ENCODE results near the gene ZNF70.

Gene ZNF70

DNA sequence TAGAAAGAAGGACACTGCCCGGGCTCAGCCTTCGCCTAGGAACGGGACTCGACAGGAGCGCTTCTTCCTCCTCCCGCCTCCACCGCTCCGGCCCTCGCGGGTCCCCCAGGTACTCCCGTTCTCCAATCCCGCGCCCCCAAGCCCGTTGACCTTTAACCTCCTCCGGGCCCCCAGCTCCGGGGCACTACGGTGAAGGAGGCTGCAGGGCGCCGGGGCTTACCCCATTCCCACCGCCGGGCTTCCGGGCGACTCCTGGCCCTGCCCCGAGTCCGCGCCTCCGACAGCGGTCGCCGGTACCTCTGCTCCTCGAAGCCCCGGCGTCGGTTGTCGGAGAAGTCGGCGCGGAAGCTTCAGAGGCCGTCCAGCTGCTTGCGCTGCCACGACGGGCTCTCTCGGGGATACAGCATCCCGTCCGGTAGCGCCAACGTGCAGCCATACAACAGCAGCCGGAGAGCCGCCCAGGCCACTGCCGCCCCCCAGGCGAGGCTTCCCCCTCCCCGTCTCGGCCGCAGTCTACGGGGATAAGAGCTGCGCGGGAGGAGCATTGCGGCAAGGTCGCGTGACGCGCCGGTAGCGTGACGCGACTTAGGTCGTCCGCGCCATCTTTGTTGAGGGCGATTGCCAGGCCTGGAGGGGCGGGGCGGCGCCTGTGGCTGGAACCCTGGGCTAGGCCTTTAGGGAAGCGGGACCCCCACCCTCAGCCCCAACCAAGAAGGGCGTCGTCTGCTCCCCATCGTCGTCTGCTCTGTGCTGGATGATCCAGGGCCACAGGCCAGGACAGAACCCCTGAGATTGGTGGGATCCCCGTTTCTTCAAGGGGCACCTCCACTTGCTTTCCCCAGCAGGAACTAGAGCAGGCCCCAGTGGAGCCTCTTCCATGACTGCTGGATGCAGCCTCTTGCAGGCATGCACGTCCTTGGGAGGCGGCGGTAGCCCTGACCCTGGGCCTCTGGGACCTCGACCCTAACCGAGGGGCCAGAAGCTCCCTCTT, 33.8 kb downstream of the ZNF70 start:
- peak; percentile 81 for DNase-seq (ENCODE audit: low read depth)

DNA sequence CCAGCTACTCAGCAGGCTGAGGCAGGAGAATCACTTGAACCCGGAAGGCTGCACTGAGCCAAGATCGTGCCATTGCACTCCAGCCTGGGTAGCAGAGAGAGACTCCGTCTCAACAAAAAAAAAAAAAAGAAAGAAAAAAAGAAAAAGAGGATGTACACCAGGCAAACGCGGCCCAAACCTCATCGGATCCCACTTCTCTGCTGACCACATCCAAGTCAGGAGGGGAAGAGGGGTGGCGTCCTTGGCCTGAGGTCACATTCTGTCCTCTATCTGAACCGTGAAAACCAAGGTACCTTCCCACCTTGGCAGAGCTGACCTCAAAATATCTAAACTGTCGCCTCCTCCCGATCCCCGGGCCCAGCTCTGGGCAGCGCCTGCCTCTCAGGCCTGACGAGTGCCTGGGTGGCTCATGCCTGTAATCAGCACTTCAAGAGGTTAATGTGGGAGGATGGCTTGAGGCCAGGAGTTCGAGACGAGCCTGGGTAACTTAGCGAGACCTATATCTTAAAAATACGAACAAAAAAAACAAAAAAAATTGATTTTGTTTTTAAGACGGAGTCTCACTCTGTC, 35.0 kb downstream of the ZNF70 start:
- no peak for DNase-seq (ENCODE audit: low read depth)

DNA sequence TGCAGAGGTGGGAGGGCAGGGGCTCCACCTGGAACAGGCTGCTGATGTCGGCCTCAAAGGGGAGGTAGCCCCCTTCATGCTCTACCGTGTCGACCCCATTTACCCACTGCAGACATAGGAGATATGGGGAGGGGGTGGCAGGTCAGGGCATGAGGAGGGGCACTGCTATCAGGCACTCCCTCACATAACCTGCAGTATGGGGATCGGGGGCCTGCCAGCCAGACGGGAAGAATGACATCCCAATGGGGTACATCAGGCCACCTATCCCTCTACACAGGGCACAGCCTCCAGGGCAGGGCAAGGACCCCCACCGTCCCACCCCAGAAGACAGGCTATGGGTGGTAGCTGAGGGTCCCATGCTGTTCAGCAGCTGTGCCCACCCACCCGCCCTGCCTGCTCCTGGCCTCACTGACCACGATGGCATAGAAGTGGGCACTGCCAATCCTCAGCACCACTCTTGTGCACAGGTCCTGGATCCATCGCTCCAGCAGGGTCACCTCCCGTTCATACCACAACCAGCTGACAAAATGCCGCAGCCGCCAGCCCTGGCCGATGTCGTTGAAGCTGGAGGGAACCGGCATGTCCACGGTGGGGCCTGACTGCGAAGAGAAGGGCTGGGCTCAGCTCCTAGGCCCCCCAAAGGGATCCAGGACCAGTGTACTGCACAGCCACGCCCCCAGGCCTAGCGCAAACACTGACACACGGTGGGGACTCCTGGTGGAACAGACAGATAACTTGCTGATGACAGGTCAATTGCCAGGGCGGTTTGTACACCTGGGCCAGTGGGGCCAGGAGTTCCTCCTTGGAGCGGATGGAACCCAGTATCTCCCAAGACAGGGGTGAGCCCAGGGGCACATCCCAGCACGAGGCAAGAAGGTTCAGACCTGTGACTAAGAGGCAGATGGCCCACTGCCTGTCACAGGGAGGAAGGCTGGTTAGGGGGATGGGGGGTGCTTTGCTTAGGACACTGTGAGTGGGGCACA, 36.0 kb downstream of the ZNF70 start:
- no peak for DNase-seq (ENCODE audit: low read depth)

DNA sequence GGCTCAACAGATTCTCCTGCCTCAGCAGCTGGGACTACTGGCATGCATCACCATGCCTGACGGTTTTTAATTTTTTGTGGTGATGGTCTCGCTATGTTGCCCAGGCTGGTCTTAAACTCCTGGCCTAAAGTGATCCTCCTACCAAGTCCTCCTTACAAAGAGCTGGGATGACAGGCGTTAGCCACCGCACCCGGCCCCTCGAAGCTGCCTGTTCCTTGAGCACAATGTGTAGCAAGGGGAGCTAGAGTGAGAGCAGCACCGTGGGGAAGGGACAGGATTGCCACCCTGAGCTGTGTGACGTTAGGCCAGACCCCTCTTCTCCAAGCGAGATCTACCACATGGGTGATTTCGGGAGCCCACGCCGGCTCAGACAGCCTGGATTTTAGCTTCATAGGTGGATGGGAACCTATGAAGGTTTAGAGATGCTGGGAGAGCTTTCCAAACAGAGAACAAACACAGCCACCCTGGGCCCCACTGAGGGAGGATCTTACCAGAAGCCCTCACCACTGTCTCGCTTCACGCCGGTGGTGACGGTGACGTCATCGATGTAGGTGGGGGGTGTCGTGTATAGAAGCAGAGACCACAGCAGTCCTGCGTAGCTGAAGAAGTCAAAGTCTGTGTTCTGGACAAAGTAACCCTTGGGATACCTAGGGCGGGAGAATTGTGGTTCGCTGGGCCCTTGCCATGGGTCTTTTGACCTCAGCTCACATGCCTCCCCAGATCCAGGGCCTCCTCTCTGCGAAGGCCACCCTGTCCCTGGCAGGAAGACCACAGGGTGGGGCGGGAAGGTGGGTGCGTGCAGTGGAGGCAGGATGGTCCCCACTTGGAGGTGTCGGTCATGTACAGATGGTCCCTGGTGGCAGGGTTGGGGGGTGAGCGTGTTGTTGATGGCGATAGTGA, 37.0 kb downstream of the ZNF70 start:
- no peak for DNase-seq (ENCODE audit: low read depth)

DNA sequence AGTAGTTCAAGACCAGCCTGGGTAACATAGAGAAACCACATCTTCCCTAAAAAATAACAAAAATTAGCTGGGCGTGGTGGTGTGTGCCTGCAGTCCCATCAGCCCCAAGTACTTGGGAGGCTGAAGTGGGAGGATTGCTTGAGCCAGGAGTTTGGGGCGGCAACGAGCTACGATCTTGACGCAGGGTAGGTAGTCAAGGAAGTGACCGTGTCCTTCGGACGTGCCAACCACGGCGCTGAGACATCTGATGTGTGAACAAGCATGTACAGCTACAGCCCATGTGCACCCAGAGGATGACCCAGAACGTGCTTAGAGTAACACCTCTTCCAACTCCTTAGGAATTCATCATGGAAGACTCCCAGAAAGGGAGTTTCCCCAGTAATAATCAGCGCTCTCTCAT, 38.7 kb downstream of the ZNF70 start:
- no peak for DNase-seq (ENCODE audit: low read depth)

DNA sequence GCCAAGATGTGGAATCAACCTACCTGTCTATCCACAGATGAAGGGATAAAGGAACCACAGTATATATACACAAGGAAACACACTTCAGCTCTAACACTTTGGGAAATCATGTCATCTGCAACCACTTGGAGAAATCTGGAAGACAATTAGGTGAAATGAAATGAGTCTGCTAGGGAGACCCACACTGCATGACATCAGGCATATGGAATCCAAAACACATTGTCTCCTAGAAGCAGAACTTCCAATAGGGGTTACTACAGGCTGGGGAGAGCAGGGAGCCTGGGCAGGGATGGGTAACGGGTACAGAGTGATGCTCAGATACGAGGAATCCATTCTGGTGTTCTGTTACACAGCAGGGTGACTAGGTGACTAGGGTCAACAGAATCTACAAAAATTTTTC, 41.8 kb downstream of the ZNF70 start:
- DNase-seq (ENCODE audit: low read depth), result no peak

DNA sequence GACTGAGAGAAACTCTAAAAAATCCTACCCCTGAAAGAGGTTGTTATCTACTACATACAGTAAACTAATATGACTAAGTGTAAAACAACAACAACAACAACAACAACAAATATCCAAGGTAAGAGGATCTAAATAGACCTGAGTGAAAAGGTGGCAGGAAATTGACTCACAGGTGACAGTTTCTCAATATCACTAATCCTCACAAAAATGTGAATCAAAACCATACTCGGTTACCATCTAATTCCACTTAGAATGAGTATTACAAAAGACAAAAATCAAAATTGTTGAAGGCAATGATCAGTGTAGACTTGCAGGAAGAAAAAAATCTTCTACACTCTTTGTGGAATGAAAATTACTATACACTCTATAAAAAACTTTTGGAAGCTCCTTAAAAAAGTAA, 42.6 kb downstream of the ZNF70 start:
- DNase-seq (ENCODE audit: low read depth), result no peak

DNA sequence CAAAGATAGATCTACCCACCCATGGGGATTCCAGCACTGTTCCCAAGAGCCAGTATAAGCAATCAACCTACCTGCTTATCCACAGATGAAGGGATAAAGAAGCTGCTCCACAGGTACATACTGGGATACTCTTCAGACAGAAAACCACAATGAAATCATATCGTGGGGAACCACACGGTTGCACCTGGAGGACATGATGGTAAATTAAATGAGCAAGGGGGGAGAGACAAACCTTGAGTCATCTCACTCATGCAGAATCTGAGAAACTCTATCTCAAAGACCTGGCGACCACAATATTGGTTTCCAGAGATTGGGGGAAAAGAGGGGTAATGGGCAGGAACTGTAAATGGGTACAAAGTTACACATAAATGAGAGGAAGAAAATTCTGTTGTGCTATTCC, 45.6 kb downstream of the ZNF70 start:
- no peak for DNase-seq (ENCODE audit: low read depth)

DNA sequence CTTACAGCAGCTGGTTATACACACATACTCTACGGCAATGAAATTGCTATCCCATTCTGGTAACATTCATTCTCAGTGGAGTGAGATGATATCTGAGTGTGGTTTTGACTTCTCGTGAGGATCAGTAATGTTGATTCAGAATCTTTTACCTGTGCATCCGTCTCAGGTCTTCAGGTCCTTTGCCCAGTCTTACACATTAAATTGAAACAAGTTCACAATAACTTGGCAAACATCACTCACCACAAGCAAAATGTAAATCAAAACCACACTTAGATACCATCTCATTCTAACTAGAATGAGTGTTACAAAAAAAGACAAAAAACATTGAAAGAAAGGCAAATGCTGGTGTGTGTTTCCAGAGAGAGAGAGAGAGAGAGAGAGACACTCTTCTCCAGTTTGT, 46.1 kb downstream of the ZNF70 start:
- DNase-seq (ENCODE audit: low read depth), result no peak

DNA sequence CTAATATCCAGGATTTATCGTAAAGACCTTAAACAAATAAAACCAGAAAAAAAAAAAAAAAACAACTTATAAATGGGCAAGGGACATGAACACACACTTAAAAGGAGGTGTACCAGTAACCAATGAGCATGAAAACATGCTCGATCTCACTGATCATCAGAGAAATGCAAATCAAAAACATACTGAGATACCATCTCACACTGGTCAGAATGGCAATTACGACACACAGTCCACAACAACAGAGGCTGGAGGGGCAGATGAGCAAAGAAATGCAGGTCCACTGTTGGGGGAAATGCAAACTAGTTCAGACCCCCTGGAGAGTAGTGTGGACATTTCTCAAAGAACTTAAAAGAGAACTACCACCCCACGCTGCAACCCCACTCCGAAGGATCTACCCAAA, 46.9 kb downstream of the ZNF70 start:
- no peak for DNase-seq (ENCODE audit: low read depth)

DNA sequence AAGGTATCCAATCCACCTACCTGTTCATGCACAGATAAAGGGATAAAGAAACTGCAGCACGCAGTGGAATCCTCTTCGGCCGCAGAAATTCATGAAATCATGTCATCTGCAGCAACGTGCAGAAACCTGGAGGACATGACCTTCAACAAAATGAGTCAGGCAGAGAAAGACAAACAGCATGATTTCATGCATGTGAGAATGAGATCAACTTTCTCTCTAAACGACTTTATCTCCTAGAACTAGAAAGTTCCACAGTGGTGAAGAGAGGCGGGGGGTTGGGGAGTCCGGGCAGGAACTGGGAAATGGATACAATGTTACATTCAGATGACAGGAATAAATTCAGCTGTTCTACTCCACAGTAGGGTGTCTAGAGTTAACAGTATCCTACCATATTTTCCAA, 50.2 kb downstream of the ZNF70 start:
- peak; percentile 56 for DNase-seq (ENCODE audit: low read depth)

DNA sequence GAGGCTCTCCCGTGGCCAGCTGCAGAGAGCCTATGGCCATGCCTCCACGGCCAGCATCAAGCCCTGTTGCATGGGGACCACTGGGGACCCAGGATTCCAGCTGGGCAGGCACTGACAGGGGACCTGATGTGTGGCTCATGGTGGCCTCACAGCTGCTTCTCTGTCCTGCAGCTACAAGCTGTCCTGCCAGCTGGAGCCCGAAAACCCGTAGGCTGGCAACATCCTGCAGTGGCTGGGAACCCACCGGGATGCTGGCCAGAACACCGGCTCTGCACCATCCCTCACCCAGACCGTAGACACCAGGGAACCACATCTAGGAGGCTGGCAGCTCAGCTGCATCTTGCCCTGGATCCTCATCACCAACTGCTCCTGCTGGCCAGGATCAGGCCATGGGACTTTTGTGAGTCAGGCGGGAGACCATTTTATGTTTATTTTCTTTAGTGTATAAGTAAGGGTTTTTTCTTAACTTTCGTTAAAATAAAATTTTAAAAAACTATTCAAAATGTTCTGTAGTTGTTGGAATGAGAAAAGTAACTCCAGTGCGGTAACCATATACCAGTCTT, 52.2 kb downstream of the ZNF70 start:
- no peak for DNase-seq (ENCODE audit: low read depth)

DNA sequence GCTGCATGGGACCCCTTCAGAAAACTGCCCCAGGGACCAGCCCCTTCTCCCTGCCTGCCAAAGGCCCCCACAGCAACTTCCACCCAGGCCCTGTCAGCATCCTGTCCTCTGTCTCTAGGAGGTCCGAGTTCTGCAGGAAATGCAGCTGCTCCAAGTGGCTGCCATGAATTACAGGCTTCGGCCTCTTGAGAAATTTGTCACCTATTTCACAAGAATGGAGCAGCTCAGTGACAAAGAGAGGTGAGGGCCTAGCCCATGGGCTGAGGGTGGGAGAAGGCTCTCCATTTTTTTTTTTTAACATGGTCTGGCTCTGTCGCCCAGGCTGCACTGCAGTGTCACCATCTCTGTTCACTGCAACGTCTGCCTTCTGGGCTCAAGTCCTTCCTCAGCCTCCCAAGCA, 52.8 kb downstream of the ZNF70 start:
- no peak for DNase-seq (ENCODE audit: low read depth)

DNA sequence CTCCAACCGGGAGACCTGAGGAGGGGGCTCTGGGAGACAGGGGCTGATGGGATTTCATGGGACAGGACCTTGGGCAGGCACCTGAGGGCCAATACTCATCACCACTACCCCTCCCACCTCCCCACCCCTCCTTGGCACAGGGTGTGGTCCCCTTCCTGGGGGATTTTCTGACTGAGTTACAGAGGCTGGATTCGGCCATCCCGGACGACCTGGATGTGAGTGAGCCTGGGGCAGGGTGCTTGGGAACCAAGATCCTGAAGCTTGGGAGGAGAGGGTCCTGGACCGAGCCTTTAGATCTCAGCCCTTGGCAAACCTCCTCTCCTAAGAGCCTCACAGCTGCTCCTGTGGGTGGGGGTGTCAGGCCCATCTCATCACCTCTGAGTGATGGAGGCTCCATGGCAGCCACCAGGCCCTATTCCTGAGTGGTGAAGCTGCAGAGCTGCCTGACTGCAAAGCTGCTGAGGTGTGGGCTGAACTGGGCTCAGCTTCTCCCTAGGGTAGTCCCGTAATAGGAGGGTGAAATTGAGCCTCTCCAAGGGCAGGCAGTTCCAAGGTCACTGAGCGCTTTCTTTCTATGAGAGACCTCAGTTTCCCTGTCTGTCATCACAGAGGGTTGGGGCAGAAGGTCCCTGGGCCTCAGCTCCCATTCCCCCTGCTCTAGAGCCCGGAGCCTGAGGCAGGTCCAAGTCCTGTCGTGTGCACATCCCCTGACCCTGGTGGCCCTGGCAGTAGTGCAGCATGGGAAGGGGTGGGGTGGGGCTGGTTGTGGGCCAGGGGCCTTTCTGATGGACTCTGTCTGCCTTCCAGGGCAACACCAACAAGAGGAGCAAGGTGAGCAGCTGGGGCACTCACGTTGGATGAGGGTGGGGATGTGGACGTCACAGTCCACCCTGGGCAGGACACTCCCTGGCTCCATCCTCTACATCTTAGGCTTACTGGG, 53.6 kb downstream of the ZNF70 start:
- no peak for DNase-seq (ENCODE audit: low read depth)

DNA sequence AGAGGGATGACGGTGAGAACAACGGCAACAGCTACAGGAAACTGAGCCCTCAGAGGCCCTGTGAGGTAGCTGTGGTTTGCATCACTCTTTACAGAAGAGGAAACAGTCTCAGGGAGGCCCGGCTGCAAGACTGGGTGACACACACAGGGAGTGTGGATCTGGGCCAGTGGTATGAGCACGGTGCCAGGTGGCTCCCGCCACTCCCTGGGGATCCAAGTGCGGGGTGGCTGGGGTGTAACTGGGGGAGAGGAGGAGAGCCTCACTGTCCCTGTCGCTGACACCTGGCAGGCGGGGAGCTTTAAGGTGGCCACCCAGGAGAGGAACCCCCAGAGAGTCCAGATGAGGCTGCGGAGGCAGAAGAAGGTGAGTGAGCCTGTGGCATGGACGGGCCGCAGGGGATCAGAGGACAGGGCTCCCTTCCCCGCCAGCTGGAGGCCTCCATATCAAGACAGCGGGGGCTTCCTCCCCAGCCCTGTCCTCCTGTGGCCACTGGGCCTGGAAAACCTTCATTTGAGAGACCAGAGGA, 54.5 kb downstream of the ZNF70 start:
- DNase-seq (ENCODE audit: low read depth), result peak; percentile 52

DNA sequence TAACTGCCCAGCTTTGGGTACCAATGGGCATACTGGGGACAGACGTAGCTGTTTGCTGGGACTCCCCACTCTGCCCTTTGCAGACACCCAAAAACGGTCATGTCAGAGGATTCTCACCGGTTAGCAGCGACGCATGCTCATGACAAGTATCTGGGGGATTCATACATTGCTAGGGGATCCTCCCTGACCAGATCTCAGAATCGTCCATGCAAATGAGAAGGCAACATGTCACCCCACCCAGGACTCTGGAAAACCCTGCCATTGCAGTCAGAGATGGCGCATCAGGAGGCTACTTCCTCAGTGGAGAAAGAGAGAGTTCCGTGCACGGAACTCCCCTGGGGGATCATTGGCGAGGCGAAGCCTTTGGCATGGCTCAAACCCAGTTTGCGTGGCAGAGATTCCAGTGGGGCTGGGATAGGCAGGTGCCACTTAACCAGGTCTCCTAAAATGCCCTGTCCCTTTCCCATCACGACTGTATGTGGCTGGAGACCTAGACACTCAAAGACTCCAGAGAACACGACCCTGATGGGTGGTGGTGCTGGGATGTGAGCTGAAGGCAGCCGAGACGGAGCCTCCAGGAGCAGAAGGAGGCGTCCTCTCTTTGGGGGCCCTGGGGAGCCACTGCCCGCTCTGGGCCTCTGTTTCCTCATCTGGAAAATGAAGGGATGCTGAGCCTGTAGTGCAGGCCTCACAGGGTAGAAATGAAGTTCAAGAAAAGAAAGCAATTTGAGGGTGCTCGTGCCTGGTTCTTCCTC, 55.2 kb downstream of the ZNF70 start:
- no peak for DNase-seq (ENCODE audit: low read depth)

DNA sequence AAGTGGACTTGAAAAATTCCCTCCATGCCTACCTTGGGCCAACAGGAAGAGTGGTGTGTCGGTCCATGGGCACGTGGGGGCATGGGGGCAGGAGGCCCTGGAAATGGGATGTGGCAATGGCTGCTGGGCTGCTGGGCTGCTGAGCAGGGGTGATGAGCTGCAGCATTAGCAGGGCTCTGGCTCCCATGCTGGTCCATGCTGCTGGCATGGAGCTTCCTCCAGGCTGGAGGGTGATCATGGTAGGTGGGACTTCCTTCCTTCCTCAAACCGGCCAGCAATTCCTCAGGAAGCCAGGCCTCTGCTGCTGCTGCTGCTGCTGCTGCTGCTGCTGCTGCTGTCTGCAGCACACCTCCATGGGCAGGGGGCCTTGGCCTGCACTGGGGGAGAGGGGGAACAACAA, 55.8 kb downstream of the ZNF70 start:
- no peak for DNase-seq (ENCODE audit: low read depth)

DNA sequence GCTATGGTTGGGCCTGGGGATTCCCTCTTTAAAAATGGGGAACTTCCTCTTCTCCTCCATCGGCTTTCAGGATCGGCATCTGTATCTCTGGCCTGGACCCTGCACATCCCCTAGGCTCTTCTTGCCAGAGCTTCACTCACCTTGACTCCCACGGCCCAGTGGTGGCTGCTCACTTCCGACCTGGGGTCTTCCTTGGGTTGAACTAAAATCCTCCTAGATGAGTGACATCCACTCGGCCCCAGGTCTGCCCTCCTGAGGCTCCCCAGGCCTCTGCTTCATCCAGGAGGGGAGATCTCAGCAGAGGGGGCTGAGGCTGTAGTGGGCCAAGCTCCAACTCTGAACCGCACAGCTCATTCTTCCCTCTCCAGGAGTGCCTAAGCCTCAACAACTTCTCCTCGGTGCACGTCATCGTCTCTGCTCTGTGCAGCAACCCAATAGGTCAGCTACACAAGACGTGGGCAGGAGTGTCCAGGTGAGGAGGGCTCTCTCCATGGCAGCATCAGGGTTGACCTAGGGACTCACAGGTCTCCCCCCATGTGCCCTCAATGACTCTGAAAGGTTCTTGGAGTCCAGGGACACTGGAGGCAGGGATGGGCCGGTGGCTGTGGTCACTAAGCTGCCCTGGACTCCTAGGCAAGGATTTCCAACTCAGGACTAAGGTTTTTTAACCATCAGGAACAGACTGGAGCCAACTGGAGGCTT, 56.8 kb downstream of the ZNF70 start:
- no peak for DNase-seq (ENCODE audit: low read depth)
